Suprapubic skin (tissue), 4 donors: ENCODE data around the gene TRIM9. TPM values are rescaled to one million over a fixed set of nuclear protein-coding genes. Genes with fewer than 3 reads are reported as not detected.

ENCODE experiments used
- DNase-seq, 2 donors: peaks; one replicate each; pipeline ENCODE4 v3.0.0-alpha.2; 2019; ENCODE audit warnings: low spot score in 2 of 2
- H3K27ac ChIP-seq: fragments of 200-600 bp; sonication (generic); one replicate; pipeline ENCODE4 v1.5.1; 2019
- H3K27me3 ChIP-seq: fragments of 200-600 bp; sonication (generic); one replicate; pipeline ENCODE4 v1.5.1; 2019
- H3K36me3 ChIP-seq: fragments of 200-600 bp; sonication (generic); one replicate; pipeline ENCODE4 v1.5.1; 2019
- H3K4me1 ChIP-seq: fragments of 200-600 bp; sonication (generic); one replicate; pipeline ENCODE4 v1.5.1; 2019
- H3K4me3 ChIP-seq: fragments of 200-600 bp; sonication (generic); one replicate; pipeline ENCODE4 v1.5.1; 2019; ENCODE audit warnings: mild to moderate bottlenecking
- H3K9me3 ChIP-seq: fragments of 200-600 bp; sonication (generic); one replicate; pipeline ENCODE4 v1.5.1; 2019
- CTCF ChIP-seq, 2 donors: fragments of 200-600 bp in 1 of 2; fragments of 450-650 bp in 1 of 2; sonication (generic) in 1 of 2; IDR thresholded peaks; one replicate each; pipeline ENCODE4 v1.5.1; 2016 to 2019; ENCODE audit warnings: antibody characterized with exemption in 2 of 2, mild to moderate bottlenecking in 1 of 2, moderate library complexity in 1 of 2
- EP300 ChIP-seq: sonication (generic); formaldehyde crosslinking; IDR thresholded peaks from one replicate; pipeline ENCODE4 v1.6.1; 2017; ENCODE audit warnings: antibody characterized with exemption
- POLR2A ChIP-seq, 2 donors: fragments of 450-650 bp; IDR thresholded peaks; one replicate each; pipeline ENCODE4 v1.6.1; 2017; ENCODE audit warnings: antibody characterized with exemption in 2 of 2, mild to moderate bottlenecking in 2 of 2, moderate library complexity in 2 of 2
- POLR2AphosphoS5 ChIP-seq, 3 donors: sonication (generic); formaldehyde crosslinking; IDR thresholded peaks; one replicate each; pipeline ENCODE4 v1.6.1; 2017; ENCODE audit warnings: antibody characterized with exemption in 3 of 3
- WGBS: methylation state at CpG from one replicate; pipeline ENCODE4 v1.1.5; 2018; 5-methylcytosine and 5-hydroxymethylcytosine counted together
- total RNA-seq, 4 donors: library from RNA; depleted of rRNA; stranded (reverse); fragments of >200 nt; gene quantifications; one replicate each; pipeline ENCODE4 v1.1.0, GENCODE V29; 2016

Gene TRIM9
- total RNA-seq, 4 donors from 2014 or later = 0.45 to 5.0 (median 1.8) TPM

GRCh38 chr14:50936016-50936340 lies 158.9 kb downstream of the TRIM9 start:
- Histone ChIP-seq H3K4me1 (peaks cover 23% of the 10 kb centered on the region), H3K4me3 (no peak overlapping the region), H3K36me3 (peaks cover 13% of the 10 kb centered on the region), H3K9me3 (no peaks in the 10 kb centered on the region), H3K27me3 (no peaks in the 10 kb centered on the region), H3K27ac (no peak overlapping the region)
- WGBS = 67% methylated on average over 2 of the region's 2 CpGs
- no peak for DNase-seq
- TF ChIP-seq POLR2A (IDR thresholded peaks at IDR 0.05) (no peak), POLR2AphosphoS5 (IDR thresholded peaks at IDR 0.05) (no peak), CTCF (IDR thresholded peaks at IDR 0.05) (no peak), EP300 (no peak)

DNA sequence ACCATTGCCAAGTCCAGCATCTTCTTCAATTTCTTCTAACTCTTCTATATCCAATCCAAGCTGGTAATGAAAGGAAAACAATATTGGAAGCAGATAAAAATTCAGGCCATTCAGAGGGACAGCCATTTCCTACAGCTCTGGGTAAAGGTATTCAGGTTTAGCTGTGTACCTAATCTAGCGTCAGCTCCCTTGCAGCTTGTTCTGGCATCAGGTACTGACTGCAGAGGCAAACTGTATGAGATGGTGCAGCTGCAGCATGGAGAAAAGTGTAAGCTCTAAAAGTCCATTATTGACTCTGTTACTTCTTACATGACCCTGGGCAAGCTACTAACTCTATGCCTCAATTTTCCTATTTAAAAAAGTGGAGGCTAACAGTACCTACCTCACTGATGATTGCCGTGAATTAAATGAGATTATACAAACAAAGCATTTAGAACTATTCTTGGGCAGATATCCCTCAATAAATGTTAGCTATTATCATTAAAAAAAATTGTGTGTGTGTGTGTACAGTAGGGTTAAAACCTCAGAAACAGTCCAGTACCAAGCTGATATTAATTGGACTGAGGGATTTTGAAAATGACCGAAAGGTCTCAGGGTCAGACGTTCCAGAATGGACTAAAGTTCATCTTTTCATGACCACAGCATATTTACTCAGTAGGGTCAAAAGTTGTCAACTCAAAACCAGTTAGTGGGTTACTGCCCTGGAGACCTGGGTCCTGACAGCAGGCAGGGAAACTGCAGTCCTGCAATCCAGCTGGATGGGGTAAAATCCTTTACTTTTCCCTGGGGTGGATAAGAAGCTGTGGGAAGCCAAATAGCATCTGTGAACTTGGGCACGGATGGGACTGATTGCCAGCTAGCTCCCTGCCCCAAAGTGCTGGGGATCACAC lies 159.5 kb downstream of the TRIM9 start:
- Histone ChIP-seq H3K4me1 (peaks cover 23% of the 10 kb centered on the region), H3K36me3 (peaks cover 17% of the 10 kb centered on the region), H3K27ac (no peak overlapping the region), H3K4me3 (no peak overlapping the region), H3K9me3 (no peaks in the 10 kb centered on the region), H3K27me3 (no peaks in the 10 kb centered on the region)
- TF ChIP-seq POLR2AphosphoS5 (IDR thresholded peaks at IDR 0.05) (no peak), POLR2A (IDR thresholded peaks at IDR 0.05) (no peak), EP300 (no peak), CTCF (IDR thresholded peaks at IDR 0.05) (no peak)
- WGBS = 76% methylated on average over 5 of the region's 5 CpGs
- no peak for DNase-seq

- Histone ChIP-seq H3K27me3 (no peaks in the 10 kb centered on the region), H3K36me3 (peaks cover 29% of the 10 kb centered on the region), H3K27ac (no peak overlapping the region), H3K4me3 (no peak overlapping the region), H3K9me3 (no peaks in the 10 kb centered on the region), H3K4me1 (peaks cover 16% of the 10 kb centered on the region)
- TF ChIP-seq EP300 (no peak), CTCF (IDR thresholded peaks at IDR 0.05) (no peak), POLR2AphosphoS5 (IDR thresholded peaks at IDR 0.05) (no peak), POLR2A (IDR thresholded peaks at IDR 0.05) (no peak)
- 86% methylated on average over 4 of the region's 4 CpGs for WGBS
- no peak for DNase-seq
Measured at GRCh38 chr14:50932592-50933495, 162.1 kb downstream of the TRIM9 start.

DNA sequence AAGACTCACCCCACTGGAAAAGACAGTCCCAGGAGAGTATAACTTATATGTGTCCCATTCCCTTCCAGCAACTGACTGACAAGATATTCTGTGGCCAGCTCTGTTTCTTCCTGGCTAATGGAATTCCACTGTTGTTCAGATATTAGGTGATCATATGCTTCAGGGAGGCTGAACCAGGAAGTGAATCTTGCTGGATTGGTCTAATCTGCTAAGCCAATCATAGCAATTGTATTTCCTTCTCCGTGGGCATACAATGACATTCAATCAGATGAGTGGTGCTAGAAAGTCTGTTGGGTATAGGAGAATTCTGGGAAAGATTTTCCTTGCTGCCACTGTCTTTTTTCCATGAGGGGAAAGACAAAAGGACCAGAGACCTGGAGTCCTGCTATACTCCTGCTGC lies 162.7 kb downstream of the TRIM9 start:
- Histone ChIP-seq H3K27ac (no peak overlapping the region), H3K9me3 (no peaks in the 10 kb centered on the region), H3K27me3 (no peaks in the 10 kb centered on the region), H3K4me3 (no peak overlapping the region), H3K4me1 (peaks cover 9% of the 10 kb centered on the region), H3K36me3 (peaks cover 34% of the 10 kb centered on the region)
- DNase-seq = no peak
- TF ChIP-seq POLR2A (IDR thresholded peaks at IDR 0.05) = no peak
- no peak for TF ChIP-seq POLR2AphosphoS5 (IDR thresholded peaks at IDR 0.05)
- no peak for TF ChIP-seq CTCF (IDR thresholded peaks at IDR 0.05)
- TF ChIP-seq EP300 = no peak
- WGBS = 69% methylated on average over 1 of the region's 1 CpG

DNA sequence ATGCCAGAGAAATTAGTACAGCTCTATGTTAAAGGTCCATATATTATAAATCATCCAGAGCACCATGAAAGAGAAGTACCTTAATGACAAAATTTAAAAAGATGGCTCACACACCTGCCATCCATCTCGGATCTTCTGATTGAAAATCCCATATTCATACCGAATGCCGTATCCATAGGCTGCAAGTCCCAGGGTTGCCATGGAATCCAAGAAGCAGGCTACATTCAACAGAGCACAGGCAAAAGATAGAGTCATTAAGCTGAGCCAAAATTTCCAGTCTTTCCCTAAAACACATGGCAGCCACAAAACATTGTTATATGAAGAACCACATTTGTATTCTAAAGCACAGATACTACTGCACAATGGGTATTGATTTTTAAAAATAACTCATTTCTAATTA lies 163.3 kb downstream of the TRIM9 start:
- no peaks in the 10 kb centered on the region for H3K27me3 ChIP-seq
- H3K4me3 ChIP-seq = no peak overlapping the region
- 93% methylated on average over 3 of the region's 3 CpGs for WGBS
- TF ChIP-seq POLR2A (IDR thresholded peaks at IDR 0.05) (no peak), EP300 (no peak)
- peaks cover 5% of the 10 kb centered on the region for H3K4me1 ChIP-seq
- H3K9me3 ChIP-seq = no peaks in the 10 kb centered on the region
- peaks cover 36% of the 10 kb centered on the region for H3K36me3 ChIP-seq
- no peak overlapping the region for H3K27ac ChIP-seq
- DNase-seq = no peak
